Astrocyte of the spinal cord (primary cell): ENCODE results near the gene FAM171A1.

ENCODE experiments used
- DNase-seq: peaks from one replicate; pipeline ENCODE4 v3.0.0; 2011; ENCODE audit warnings: low read depth, low spot score
- H3K4me3 ChIP-seq: 2 replicates; pipeline ENCODE4 v1.5.1; 2011; ENCODE audit warnings: low read depth, mild to moderate bottlenecking, low read length, moderate library complexity
- CTCF ChIP-seq: IDR thresholded peaks from 2 replicates; pipeline ENCODE4 v1.5.1; 2012; ENCODE audit warnings: low read depth, mild to moderate bottlenecking, low read length, inconsistent platforms
- in situ Hi-C: cut with HindIII; loops from 2 replicates; pipeline ENCODE4 v1.10.0; 2017; ENCODE audit warnings: low sequenced_read_pairs

The FAM171A1 gene

DNA sequence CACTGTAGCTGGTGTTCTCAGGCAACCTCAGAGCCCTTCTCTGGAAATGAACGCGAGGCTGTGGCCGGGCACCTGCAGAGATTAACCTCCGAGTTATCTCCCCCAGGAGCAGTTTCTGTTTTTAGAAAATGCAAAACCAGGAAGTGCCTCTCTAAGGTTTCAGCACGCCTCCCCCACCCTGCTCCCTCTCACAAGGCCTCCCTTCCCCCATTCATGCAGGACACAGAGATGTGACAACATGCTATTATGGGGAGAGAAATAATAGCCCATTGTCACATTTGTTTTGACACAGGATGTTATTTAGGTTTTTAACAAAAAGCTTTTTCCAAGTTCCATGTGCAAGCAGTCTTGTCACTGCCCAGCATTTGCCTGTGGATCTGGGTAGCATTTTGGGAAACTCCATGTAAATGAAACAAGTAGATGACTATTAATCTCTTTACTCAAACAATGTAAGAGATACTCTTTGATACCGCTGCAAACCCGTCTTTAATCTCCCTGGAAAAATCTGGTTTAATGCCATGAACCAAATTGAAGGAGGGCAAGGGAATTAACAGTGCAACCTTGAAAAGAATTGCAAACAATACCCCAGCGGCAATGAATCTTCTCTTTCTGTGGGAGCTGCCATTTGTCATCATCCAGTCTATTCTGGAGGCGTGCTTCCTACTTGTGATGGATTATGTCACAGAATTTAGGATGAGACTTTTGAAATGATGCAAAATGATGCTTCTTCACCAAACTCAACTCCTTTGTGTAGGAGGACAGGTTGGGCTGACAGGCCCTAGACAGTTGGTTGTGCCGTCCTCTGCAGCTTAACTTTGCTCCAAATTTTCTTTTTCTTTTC is 116.1 kb downstream of the FAM171A1 start:
- no peak overlapping the region for H3K4me3 ChIP-seq
- in situ Hi-C loops = no loop called here
- no peak for DNase-seq
- no peak for TF ChIP-seq CTCF

- no peak for TF ChIP-seq CTCF
- H3K4me3 ChIP-seq = no peak overlapping the region
- in situ Hi-C loops = no loop called here
- no peak for DNase-seq
These were observed 116.9 kb downstream of the FAM171A1 start for GRCh38 chr10:15253951-15254807.

GRCh38 chr10:15252396-15252795 is 118.7 kb downstream of the FAM171A1 start:
- no peak for DNase-seq
- no peak for TF ChIP-seq CTCF
- H3K4me3 ChIP-seq = no peak overlapping the region
- in situ Hi-C loops = no loop called here

DNA sequence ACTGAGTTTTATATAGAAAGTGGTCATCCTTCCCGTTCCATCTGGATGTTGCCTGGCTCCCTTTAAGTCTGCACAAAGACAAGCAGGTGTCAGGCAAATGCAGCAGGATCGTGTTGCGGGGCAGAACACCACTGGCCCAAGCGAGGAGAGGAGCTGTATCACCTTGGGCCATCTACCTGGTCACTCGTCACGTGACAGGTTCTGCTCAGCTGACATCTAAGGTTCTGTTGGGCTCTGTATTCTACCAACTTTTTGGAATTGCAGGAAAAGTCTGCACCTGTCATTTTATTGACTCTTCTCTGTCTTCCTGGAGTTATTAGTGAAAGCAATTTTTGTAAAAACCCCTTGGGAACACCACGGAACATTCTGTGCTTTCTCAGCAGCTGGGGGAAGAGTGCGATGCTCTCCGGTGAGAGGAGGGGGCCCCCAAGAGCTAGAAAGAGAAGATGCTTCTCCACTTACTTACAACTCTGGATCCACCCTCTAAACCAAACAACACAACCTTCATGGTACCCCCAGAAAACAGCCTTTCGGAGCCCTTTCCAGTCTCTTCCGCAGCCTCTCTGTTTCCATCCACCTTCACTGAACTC is 119.2 kb downstream of the FAM171A1 start:
- in situ Hi-C loops = no loop called here
- no peak overlapping the region for H3K4me3 ChIP-seq
- no peak for DNase-seq
- TF ChIP-seq CTCF = no peak

DNA sequence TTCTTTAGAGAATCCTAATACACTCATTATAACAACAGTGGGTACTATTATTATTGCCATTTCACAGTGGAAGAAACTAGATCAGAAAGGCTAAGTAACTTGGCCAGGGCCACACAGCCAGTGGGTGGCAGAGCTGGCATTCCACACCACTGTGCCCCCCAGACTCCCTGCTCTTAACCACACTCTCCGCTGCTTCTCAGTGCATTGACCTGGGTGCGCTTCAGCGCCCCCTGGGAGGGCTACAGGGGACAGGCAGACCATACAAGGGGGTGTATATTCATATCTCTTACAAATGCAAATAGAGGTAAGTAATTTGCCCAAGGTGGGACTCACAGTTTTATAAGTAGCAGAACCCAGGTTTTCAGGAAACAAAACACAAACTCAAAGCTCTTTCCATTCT is 125.6 kb downstream of the FAM171A1 start:
- no peak overlapping the region for H3K4me3 ChIP-seq
- in situ Hi-C loops = no loop called here
- no peak for DNase-seq
- peak; percentile 39 for TF ChIP-seq CTCF

- no peak overlapping the region for H3K4me3 ChIP-seq
- no peak for DNase-seq
- in situ Hi-C loops = no loop called here
- TF ChIP-seq CTCF = no peak
These were observed 126.4 kb downstream of the FAM171A1 start for GRCh38 chr10:15244635-15245197.
